ENCODE data around the gene CNTNAP2. TPM values are rescaled to one million over a fixed set of nuclear protein-coding genes. Genes with fewer than 3 reads are reported as not detected.

The CNTNAP2 gene
- total RNA-seq, 1 donor from 2014 or later, result 0.27 TPM

DNA sequence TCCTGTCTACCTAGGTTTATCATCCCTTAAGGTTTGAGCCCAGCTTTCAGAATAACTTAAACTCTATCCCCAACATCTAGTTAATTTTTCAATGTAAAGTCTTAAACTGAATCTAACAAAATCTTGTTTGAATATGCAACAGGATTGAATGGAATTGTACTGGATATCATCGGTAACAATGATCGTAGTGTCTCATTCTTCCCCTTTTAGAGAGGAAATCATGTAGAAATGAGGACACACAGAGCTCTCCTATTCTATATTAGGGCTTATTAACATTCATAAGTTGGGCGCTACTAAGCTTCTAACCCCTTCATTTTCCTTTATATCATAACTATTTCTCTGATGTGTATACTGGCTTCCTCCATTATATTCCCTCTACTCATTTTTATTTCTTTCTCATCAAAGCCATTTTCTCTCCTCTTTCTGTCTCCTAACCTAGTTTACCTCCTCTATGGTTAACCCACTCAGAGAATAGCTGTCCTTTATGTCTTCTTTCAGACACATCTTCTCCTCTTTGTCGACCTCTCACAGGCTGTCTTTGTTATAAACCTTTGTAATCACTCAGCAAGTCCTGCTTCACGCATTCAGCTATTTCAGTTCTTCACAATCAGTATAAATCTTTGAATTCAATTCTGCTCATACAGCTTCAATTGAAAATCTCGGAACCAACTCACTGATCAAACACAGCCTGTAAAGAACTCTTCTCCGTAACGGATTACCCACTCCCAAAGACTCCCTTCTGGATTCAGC lies 1455.0 kb downstream of the CNTNAP2 start:
- Mint-ChIP-seq H3K27ac (ENCODE audit: unreplicated experiment) (no peak overlapping the region), H3K4me3 (ENCODE audit: unreplicated experiment) (no peak overlapping the region)
- TF ChIP-seq, protein P1, sequence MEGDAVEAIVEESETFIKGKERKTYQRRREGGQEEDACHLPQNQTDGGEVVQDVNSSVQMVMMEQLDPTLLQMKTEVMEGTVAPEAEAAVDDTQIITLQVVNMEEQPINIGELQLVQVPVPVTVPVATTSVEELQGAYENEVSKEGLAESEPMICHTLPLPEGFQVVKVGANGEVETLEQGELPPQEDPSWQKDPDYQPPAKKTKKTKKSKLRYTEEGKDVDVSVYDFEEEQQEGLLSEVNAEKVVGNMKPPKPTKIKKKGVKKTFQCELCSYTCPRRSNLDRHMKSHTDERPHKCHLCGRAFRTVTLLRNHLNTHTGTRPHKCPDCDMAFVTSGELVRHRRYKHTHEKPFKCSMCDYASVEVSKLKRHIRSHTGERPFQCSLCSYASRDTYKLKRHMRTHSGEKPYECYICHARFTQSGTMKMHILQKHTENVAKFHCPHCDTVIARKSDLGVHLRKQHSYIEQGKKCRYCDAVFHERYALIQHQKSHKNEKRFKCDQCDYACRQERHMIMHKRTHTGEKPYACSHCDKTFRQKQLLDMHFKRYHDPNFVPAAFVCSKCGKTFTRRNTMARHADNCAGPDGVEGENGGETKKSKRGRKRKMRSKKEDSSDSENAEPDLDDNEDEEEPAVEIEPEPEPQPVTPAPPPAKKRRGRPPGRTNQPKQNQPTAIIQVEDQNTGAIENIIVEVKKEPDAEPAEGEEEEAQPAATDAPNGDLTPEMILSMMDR (IDR thresholded peaks at IDR 0.05), result no peak

DNA sequence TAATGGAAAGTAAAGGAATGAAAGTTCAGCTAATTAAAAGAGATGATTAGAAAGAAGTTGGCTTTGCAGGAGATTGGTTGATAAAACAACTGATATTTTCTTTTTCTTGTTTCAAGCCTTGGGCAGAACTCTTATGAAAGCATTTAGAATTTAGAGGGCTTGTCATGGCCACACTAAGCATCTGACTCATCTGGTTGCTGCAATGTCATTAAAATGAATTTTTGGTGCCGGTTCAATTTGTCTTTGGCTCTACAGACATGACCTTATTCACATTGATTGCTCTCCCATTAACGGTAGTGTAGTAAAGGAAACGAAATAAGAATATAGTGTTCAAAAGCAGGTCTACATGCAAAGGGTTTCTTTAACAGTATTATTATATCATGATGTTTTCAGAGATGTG lies 1461.6 kb downstream of the CNTNAP2 start:
- no peaks in the 10 kb centered on the region for H3K36me3 Mint-ChIP-seq (ENCODE audit: low read depth)
- H3K27ac Mint-ChIP-seq (ENCODE audit: unreplicated experiment), result no peak overlapping the region
- DNase-seq (ENCODE audit: low spot score), result no peak
- H3K4me1 Mint-ChIP-seq (ENCODE audit: low read depth), result no peaks in the 10 kb centered on the region
- no peak overlapping the region for H3K4me3 Mint-ChIP-seq (ENCODE audit: unreplicated experiment)
- no peaks in the 10 kb centered on the region for H3K9me3 Mint-ChIP-seq (ENCODE audit: low read depth)
- H3K27me3 Mint-ChIP-seq (ENCODE audit: low read depth), result no peaks in the 10 kb centered on the region
- TF ChIP-seq, protein P1 (IDR thresholded peaks at IDR 0.05), result no peak

More for the DNA sequence above, 1455.0 kb downstream of the CNTNAP2 start:
- Mint-ChIP-seq H3K36me3 (ENCODE audit: low read depth) (no peaks in the 10 kb centered on the region), H3K27me3 (ENCODE audit: low read depth) (no peaks in the 10 kb centered on the region), H3K4me1 (ENCODE audit: low read depth) (no peaks in the 10 kb centered on the region), H3K9me3 (ENCODE audit: low read depth) (no peaks in the 10 kb centered on the region)
- no peak for DNase-seq (ENCODE audit: low spot score)

DNA sequence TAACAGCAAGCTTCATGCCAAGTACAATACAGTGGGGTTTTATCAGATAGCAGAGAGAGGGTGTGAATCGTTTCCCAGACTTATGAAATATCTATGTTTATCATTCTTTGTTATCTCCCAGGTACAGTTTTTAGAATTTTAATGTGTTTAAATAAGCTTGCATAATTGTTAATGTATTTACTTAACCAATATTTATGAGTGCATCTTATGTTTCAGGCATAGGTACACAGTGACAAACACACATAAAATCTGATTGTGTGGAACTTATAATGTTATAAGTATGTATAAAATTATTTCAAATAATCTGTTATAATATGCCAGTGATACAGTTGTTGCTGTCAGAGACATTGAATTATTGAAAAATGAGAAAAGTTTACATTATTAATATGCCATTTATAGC lies 1462.5 kb downstream of the CNTNAP2 start:
- no peak overlapping the region for H3K4me3 Mint-ChIP-seq (ENCODE audit: unreplicated experiment)
- no peaks in the 10 kb centered on the region for H3K9me3 Mint-ChIP-seq (ENCODE audit: low read depth)
- H3K27ac Mint-ChIP-seq (ENCODE audit: unreplicated experiment), result no peak overlapping the region
- no peaks in the 10 kb centered on the region for H3K27me3 Mint-ChIP-seq (ENCODE audit: low read depth)
- no peaks in the 10 kb centered on the region for H3K36me3 Mint-ChIP-seq (ENCODE audit: low read depth)
- TF ChIP-seq, protein P1 (IDR thresholded peaks at IDR 0.05), result no peak
- DNase-seq (ENCODE audit: low spot score), result no peak
- no peaks in the 10 kb centered on the region for H3K4me1 Mint-ChIP-seq (ENCODE audit: low read depth)

DNA sequence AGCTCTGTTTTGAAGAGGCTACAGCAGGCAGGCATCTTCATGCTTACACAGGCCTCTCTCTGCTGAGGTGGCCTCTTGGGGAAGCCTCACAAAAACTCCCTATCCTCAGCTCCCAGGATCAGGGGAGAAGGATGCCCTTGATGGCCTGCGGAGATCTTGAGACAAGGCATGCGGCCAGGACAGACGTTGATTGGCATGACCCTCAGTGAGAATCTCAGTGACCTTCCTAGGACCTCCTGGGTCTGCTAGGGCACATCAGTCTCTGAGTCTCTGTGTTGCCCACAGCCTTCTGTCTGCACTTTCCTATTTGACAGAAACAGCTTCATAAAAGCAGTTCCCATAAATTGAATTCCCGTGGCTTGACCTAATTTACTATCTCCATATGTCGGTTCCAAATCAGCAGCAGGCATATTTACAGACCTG lies 1468.2 kb downstream of the CNTNAP2 start:
- Mint-ChIP-seq H3K4me3 (ENCODE audit: unreplicated experiment) (no peak overlapping the region), H3K9me3 (ENCODE audit: low read depth) (no peaks in the 10 kb centered on the region), H3K27ac (ENCODE audit: unreplicated experiment) (no peak overlapping the region), H3K36me3 (ENCODE audit: low read depth) (no peaks in the 10 kb centered on the region), H3K27me3 (ENCODE audit: low read depth) (no peaks in the 10 kb centered on the region), H3K4me1 (ENCODE audit: low read depth) (no peaks in the 10 kb centered on the region)
- no peak for DNase-seq (ENCODE audit: low spot score)
- TF ChIP-seq, protein P1 (IDR thresholded peaks at IDR 0.05), result no peak

DNA sequence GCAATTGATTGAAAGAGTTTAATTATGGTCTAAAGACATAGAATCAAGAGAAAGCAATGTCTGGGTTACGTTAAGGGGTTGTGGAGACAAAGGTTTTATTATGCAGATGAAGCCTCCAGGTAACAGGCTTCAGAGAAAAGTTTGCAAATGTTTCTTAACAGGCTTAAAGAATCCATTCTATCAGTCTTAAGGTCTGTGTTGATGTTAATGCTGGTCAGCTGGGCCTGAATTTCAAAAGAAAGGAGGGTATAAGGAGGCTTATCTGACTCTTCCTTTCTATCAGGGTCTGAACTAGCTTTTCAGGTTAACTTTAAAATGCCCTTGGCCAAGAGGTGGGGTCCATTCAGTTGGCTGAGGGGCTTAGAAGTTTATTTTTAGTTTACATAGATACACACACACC lies 1469.5 kb downstream of the CNTNAP2 start:
- TF ChIP-seq, protein P1 (IDR thresholded peaks at IDR 0.05), result no peak
- H3K4me3 Mint-ChIP-seq (ENCODE audit: unreplicated experiment), result no peak overlapping the region
- H3K27me3 Mint-ChIP-seq (ENCODE audit: low read depth), result no peaks in the 10 kb centered on the region
- no peak for DNase-seq (ENCODE audit: low spot score)
- H3K4me1 Mint-ChIP-seq (ENCODE audit: low read depth), result no peaks in the 10 kb centered on the region
- no peak overlapping the region for H3K27ac Mint-ChIP-seq (ENCODE audit: unreplicated experiment)
- H3K36me3 Mint-ChIP-seq (ENCODE audit: low read depth), result no peaks in the 10 kb centered on the region
- no peaks in the 10 kb centered on the region for H3K9me3 Mint-ChIP-seq (ENCODE audit: low read depth)
